GM12865 (cell line): ENCODE data around the gene INHA.

Experiments used
- DNase-seq: peaks from one replicate; pipeline ENCODE4 v3.0.0; 2010; ENCODE audit warnings: low read depth
- H3K4me3 ChIP-seq: 2 replicates; pipeline ENCODE4 v1.5.1; 2011; ENCODE audit warnings: mild to moderate bottlenecking, low read depth, low read length, control low read depth
- TF ChIP-seq, protein P1 (sequence below): IDR thresholded peaks from 2 replicates; pipeline ENCODE4 v1.5.1; 2011; ENCODE audit warnings: low read length, control low read depth, low read depth, inconsistent platforms; ENCODE audit not compliant: insufficient read depth; ENCODE audit errors: missing control alignments

INHA gene

DNA sequence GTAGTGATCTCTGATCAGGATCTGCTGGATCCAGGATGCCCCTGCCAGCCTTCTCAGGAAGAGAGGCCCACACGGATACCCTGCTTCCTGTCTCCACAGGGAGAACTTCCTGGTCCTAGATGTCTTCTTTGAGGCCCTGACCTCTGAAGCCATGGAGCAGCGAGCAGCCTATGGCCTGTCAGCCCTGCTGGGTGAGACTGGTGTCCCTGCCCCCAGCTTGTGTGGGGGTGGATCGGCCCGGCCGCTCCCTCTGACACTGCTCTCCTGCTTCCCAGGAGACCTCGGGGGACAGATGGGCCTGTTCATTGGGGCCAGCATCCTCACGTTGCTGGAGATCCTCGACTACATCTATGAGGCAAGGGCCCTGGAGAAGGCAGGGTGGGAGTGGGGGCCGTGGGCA is 35.1 kb upstream of the INHA start:
- H3K4me3 ChIP-seq = no peak overlapping the region
- TF ChIP-seq, protein P1, sequence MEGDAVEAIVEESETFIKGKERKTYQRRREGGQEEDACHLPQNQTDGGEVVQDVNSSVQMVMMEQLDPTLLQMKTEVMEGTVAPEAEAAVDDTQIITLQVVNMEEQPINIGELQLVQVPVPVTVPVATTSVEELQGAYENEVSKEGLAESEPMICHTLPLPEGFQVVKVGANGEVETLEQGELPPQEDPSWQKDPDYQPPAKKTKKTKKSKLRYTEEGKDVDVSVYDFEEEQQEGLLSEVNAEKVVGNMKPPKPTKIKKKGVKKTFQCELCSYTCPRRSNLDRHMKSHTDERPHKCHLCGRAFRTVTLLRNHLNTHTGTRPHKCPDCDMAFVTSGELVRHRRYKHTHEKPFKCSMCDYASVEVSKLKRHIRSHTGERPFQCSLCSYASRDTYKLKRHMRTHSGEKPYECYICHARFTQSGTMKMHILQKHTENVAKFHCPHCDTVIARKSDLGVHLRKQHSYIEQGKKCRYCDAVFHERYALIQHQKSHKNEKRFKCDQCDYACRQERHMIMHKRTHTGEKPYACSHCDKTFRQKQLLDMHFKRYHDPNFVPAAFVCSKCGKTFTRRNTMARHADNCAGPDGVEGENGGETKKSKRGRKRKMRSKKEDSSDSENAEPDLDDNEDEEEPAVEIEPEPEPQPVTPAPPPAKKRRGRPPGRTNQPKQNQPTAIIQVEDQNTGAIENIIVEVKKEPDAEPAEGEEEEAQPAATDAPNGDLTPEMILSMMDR = no peak
- DNase-seq = no peak

DNA sequence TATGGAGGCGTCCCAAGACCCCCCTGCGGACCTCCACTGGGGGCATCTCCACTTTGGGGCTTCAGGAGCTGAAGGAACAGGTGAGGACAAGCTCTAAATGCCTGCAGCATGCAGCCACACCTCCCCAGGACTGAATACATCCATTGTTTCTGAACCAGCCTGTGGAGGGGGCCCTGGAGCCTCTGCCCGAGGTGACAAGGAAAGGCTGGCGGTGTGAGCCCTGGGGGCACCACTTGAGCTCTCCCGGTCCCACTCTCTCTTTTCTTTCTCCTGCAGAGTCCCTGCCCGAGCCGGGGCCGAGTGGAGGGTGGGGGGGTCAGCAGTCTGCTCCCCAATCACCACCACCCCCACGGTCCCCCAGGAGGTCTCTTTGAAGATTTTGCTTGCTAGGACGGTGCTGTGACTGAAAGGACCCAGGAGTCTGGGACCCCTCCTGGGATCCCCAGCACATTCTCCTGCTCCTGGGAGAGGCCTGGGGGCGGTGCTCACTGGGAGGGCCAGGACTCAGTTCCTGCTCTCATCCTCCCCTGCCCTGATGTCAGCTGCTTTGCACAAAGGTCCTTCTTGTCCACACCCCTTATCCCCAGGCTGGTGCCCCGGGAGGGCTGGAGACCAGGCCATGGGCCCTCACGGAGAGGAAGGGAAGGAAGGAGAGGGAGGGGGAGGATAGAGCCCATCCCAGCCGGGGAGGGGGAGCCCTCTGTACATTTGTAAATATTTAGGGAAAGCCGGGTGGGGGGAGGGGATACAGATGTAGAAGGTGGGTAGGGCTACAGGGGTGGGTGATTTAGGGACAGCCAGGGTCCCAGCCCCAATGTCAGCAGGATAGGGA is 34.2 kb upstream of the INHA start:
- H3K4me3 ChIP-seq = no peak overlapping the region
- no peak for DNase-seq
- TF ChIP-seq, protein P1 = no peak

DNA sequence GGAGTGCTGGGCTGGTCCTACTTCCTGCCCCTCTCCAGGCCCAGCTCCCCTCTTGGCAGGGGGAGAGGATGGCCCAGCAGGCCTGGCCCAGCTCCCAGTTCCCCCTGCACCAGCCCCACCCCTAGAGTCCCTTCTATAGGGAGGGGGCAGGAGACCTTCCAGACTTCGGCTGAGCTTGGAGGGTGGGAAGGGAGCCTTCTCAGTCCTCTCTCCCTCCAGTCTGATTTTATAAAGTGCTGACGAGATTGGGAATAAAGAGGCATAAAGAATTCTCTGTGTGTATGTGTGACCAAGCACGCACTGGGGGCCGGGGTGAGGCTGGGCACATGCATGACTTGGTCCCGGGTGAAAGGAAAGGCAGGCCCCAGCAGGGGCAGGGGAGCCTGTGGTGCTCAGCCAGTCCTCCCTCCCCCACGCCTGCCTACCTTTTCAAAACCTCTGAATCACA is 33.6 kb upstream of the INHA start:
- no peak for DNase-seq
- H3K4me3 ChIP-seq = no peak overlapping the region
- TF ChIP-seq, protein P1 = no peak

DNA sequence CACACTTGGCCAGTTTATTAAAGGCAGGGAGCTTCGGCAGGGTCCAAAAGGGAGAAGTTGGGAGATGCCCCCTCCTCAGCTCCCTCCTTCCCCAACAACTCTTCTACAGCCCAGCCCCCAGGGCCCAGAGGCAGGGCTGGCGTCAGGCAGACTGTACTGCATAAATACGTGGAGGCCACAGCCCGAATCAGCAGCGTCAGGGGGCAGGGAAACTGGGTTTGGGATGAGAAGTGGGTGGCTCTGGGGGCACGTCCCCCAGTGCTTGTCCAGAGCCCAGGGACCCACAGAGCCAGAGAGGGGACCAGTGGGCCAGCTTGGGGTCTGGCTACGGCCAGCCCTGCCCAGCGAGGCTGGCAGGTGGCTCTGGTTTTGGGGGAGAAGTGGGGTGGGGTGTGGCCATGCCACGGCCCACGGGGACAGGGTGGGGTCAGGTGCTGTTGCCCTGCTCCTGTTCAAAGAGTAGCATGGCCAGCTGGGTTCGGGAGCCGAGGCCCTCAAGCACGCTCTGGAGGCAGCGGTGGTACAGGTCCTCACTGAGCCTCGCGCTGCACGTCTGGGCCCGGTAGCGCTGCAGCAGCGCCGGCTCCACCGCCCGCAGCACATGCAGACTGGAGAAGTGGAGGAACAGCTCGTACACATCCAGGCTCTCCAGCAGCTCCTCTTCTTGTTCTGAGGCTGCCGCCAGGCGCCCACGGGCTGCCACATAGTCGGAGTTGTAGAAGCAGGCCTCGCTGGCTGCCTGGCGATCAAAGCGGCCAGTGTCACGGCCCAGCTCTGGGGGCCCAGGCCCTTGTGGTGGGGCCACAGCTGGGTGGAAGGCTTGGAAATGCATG is 32.9 kb upstream of the INHA start:
- H3K4me3 ChIP-seq = no peak overlapping the region

DNA sequence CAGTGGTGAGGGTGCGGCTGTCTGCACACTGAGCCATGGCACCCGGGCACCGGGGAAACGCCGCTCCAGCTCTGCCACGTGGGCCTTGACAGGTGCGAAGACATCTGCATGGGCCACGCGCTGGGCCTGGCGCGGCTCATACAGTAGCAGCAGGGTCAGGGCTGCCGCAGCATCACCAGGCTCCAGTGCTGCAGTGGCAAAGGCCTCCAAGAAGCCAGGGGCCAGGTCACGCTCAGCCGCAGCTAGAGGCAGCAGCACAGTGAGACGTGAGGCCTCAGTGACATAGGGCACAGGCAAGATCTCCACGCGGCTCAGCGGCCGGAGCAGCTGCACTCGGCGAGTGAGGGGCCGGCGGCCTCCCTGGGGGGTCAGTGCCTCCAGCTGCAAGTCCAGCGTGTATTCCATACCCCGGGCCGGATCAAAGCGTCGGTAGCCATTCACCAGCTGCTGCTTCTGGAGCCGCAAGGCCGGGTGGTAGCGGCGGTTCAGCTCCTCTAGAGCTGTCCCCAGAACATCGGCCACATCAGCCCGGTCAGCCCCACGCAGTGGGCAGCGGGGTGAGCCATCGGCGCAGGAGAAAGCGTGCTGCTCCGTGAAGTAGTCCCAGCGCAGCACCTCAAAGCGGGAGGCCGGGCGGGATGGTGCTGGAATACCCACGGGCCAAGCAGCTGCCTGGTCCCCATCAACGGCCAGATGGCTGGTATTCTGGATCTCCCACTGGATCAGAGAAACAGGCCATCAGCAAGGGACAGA is 32.0 kb upstream of the INHA start:
- TF ChIP-seq, protein P1 = no peak
- DNase-seq = no peak
- no peak overlapping the region for H3K4me3 ChIP-seq

More for the DNA sequence above, 32.9 kb upstream of the INHA start:
- no peak for DNase-seq
- TF ChIP-seq, protein P1 = no peak

DNA sequence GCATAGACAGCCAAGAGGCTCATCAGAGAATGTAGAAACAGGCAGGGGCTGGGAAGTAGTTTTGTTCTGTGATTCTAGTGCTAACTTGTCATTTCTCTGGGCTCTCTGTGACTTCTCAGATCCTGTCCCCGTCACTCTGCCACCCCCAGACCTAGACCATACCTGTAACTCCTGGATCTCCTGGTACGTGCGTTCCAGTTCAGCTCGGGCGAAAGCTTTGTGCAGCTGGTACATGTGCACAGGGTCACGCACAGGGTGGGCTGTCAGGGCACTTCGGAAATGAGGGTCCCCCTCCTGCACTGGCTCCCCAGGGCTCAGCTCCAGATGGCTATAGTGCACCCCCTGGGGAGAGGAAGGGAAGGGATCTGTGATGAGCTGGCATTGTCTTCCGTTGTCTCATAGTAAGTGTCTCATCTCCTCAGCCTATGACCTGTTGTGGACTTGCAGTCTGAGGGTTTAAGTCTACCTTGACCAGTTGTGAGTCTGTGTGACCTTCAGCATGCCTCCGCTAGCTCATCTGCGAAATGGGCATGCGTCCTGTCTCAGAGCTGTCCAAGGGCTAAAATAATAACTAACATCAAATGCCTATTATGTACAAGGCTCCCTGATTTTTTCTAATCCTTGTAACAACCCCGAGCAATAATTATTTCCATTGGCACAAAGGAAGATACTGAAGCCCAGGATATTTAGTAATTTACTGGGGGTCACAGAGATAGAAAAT is 31.2 kb upstream of the INHA start:
- no peak overlapping the region for H3K4me3 ChIP-seq
- TF ChIP-seq, protein P1 = no peak
- DNase-seq = no peak
